Stimulated activated CD4-positive, alpha-beta T cell treated with anti-CD3 and anti-CD28 coated beads, Interleukin-1b, Interleukin-23, amount 100 ng/mL, for 4 hours (primary cell): ENCODE results near the gene PPIG.
"Not testable (repeated sequence)": the region's sequence is repeated elsewhere in the genome, so short reads cannot be mapped to it uniquely, and the experiment has no call there.

Experiments
- DNase-seq, 2 donors: peaks; one replicate each; pipeline ENCODE4 v3.0.0-alpha.2; 2020; ENCODE audit warnings: low read depth in 2 of 2

PPIG gene

GRCh38 chr2:169584005-169584877 lies at the start of gene PPIG:
TSS of gene PPIG (plus strand) at chr2:169584351. CDS start at chr2:169604042, 19,691 bp downstream.
- DNase-seq = peak; percentile 72 to 76

- DNase-seq = not testable (repeated sequence)
Observed at GRCh38 chr2:169539460-169539859, 44.7 kb upstream of the PPIG start.

- DNase-seq = no peak
Observed at GRCh38 chr2:169540146-169540545, 44.0 kb upstream of the PPIG start.

GRCh38 chr2:169542433-169542832 lies 41.7 kb upstream of the PPIG start:
- no peak for DNase-seq

GRCh38 chr2:169546756-169547155 lies 37.4 kb upstream of the PPIG start:
- no peak for DNase-seq

GRCh38 chr2:169561364-169561763 lies 22.8 kb upstream of the PPIG start:
- DNase-seq = no peak

GRCh38 chr2:169562084-169562483 lies 22.1 kb upstream of the PPIG start:
- DNase-seq = not testable (repeated sequence)

GRCh38 chr2:169562519-169562918 lies 21.6 kb upstream of the PPIG start:
- no peak for DNase-seq

- no peak for DNase-seq
Observed at GRCh38 chr2:169565686-169566085, 18.5 kb upstream of the PPIG start.

GRCh38 chr2:169569948-169570347 lies 14.2 kb upstream of the PPIG start:
- no peak for DNase-seq

- not testable (repeated sequence) for DNase-seq
Observed at GRCh38 chr2:169570752-169571151, 13.4 kb upstream of the PPIG start.

- no peak for DNase-seq
Observed at GRCh38 chr2:169571571-169571970, 12.6 kb upstream of the PPIG start.

GRCh38 chr2:169572189-169572588 lies 12.0 kb upstream of the PPIG start:
- DNase-seq = no peak

GRCh38 chr2:169572821-169573159 lies 11.4 kb upstream of the PPIG start:
- no peak for DNase-seq

GRCh38 chr2:169573160-169573973 lies 10.8 kb upstream of the PPIG start, which contains the start of gene FASTKD1:
TSS of gene FASTKD1 (minus strand) at chr2:169573865. CDS start at chr2:169572029, 1,836 bp downstream.
- DNase-seq = peak; percentile 76 to 78

- DNase-seq = no peak
Observed at GRCh38 chr2:169573974-169574299, 10.2 kb upstream of the PPIG start.

- not testable (repeated sequence) for DNase-seq
Observed at GRCh38 chr2:169574539-169574938, 9.6 kb upstream of the PPIG start.

GRCh38 chr2:169575264-169575663 lies 8.9 kb upstream of the PPIG start:
- not testable (repeated sequence) for DNase-seq

- DNase-seq = no peak
Observed at GRCh38 chr2:169579044-169579443, 5.1 kb upstream of the PPIG start.

GRCh38 chr2:169582552-169583266 lies 1.4 kb upstream of the PPIG start:
- DNase-seq = not testable (repeated sequence)

GRCh38 chr2:169583518-169583917 lies 633 bp upstream of the PPIG start:
- no peak for DNase-seq

- no peak for DNase-seq
Observed at GRCh38 chr2:169585673-169586072, 1.5 kb downstream of the PPIG start.
